Brain microvascular endothelial cell (primary cell): Measurements from ENCODE around the gene POMGNT2.

Source experiments
- DNase-seq: peaks from one replicate; pipeline ENCODE4 v3.0.0-alpha.2; 2020
- H3K27ac ChIP-seq: fragments of 250-450 bp; sonication (Bioruptor Pico); 2 replicates; pipeline ENCODE4 v1.5.1; 2020; ENCODE audit warnings: mild to moderate bottlenecking, moderate library complexity
- H3K27me3 ChIP-seq: fragments of 250-450 bp; sonication (Bioruptor Pico); replicated peaks from 2 replicates; pipeline ENCODE4 v1.5.1; 2020; ENCODE audit warnings: mild to moderate bottlenecking
- H3K36me3 ChIP-seq: fragments of 250-450 bp; sonication (Bioruptor Pico); replicated peaks from 2 replicates; pipeline ENCODE4 v1.5.1; 2020; ENCODE audit warnings: mild to moderate bottlenecking
- H3K4me3 ChIP-seq: 2 replicates; pipeline ENCODE4 v1.5.1; 2011; ENCODE audit warnings: low read depth, mild to moderate bottlenecking, control low read depth, low read length, moderate library complexity
- CTCF ChIP-seq: IDR thresholded peaks from 2 replicates; pipeline ENCODE4 v1.5.1; 2011; ENCODE audit warnings: low read depth, mild to moderate bottlenecking, moderate library complexity, low read length, control low read depth, inconsistent platforms; ENCODE audit errors: missing control alignments
- in situ Hi-C: cut with HindIII; loops from 2 replicates; pipeline ENCODE4 v1.10.0; 2017; ENCODE audit warnings: low sequenced_read_pairs, low pct_ligation_motif_present

POMGNT2 gene

GRCh38 chr3:43077707-43078106 is 28.2 kb downstream of the POMGNT2 start:
- TF ChIP-seq CTCF = no peak
- H3K27ac ChIP-seq = no peak overlapping the region
- H3K36me3 ChIP-seq = peaks cover 2% of the 10 kb centered on the region
- H3K27me3 ChIP-seq = no peaks in the 10 kb centered on the region
- in situ Hi-C loops = no loop called here
- DNase-seq = no peak
- no peak overlapping the region for H3K4me3 ChIP-seq

GRCh38 chr3:43077261-43077660 is 28.6 kb downstream of the POMGNT2 start:
- Histone ChIP-seq H3K4me3 (no peak overlapping the region), H3K27ac (no peak overlapping the region), H3K36me3 (peaks cover 2% of the 10 kb centered on the region), H3K27me3 (no peaks in the 10 kb centered on the region)
- no peak for DNase-seq
- in situ Hi-C loops = no loop called here
- TF ChIP-seq CTCF = no peak

- Histone ChIP-seq H3K36me3 (peaks cover 2% of the 10 kb centered on the region), H3K4me3 (no peak overlapping the region), H3K27ac (no peak overlapping the region), H3K27me3 (no peaks in the 10 kb centered on the region)
- TF ChIP-seq CTCF = no peak
- in situ Hi-C loops = no loop called here
- DNase-seq = no peak
Observed at GRCh38 chr3:43076857-43077256, 29.0 kb downstream of the POMGNT2 start.

GRCh38 chr3:43075904-43076661 is 29.8 kb downstream of the POMGNT2 start:
- no peak for TF ChIP-seq CTCF
- Histone ChIP-seq H3K27ac (no peak overlapping the region), H3K27me3 (no peaks in the 10 kb centered on the region), H3K36me3 (peaks cover 2% of the 10 kb centered on the region), H3K4me3 (no peak overlapping the region)
- no peak for DNase-seq
- in situ Hi-C loops = no loop called here

GRCh38 chr3:43074901-43075689 is 30.8 kb downstream of the POMGNT2 start:
- in situ Hi-C loops = no loop called here
- Histone ChIP-seq H3K36me3 (no peaks in the 10 kb centered on the region), H3K27ac (no peak overlapping the region), H3K27me3 (no peaks in the 10 kb centered on the region), H3K4me3 (no peak overlapping the region)
- TF ChIP-seq CTCF = no peak
- DNase-seq = no peak
